ENCODE results near the gene FBLN1.

The FBLN1 gene

GRCh38 chr22:45547731-45548130 is 45.0 kb downstream of the FBLN1 start:
- Histone ChIP-seq H3K4me3 (no peak overlapping the region), H3K9me3 (no peaks in the 10 kb centered on the region), H3K27me3 (no peaks in the 10 kb centered on the region), H3K27ac (peak overlapping the region; percentile 87 to 94), H3K36me3 (peaks cover 0 to 25% (median 15%) of the 10 kb centered on the region in 3 donors), H3K4me1 (peaks cover 4 to 64% (median 50%) of the 10 kb centered on the region in 4 donors)
- TF ChIP-seq, protein P1, sequence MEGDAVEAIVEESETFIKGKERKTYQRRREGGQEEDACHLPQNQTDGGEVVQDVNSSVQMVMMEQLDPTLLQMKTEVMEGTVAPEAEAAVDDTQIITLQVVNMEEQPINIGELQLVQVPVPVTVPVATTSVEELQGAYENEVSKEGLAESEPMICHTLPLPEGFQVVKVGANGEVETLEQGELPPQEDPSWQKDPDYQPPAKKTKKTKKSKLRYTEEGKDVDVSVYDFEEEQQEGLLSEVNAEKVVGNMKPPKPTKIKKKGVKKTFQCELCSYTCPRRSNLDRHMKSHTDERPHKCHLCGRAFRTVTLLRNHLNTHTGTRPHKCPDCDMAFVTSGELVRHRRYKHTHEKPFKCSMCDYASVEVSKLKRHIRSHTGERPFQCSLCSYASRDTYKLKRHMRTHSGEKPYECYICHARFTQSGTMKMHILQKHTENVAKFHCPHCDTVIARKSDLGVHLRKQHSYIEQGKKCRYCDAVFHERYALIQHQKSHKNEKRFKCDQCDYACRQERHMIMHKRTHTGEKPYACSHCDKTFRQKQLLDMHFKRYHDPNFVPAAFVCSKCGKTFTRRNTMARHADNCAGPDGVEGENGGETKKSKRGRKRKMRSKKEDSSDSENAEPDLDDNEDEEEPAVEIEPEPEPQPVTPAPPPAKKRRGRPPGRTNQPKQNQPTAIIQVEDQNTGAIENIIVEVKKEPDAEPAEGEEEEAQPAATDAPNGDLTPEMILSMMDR (IDR thresholded peaks at IDR 0.05) = no peak
- DNase-seq = no peak
- intact Hi-C loops (cut with DNase I; ENCODE audit: low total_unique reads) = no loop called here

DNA sequence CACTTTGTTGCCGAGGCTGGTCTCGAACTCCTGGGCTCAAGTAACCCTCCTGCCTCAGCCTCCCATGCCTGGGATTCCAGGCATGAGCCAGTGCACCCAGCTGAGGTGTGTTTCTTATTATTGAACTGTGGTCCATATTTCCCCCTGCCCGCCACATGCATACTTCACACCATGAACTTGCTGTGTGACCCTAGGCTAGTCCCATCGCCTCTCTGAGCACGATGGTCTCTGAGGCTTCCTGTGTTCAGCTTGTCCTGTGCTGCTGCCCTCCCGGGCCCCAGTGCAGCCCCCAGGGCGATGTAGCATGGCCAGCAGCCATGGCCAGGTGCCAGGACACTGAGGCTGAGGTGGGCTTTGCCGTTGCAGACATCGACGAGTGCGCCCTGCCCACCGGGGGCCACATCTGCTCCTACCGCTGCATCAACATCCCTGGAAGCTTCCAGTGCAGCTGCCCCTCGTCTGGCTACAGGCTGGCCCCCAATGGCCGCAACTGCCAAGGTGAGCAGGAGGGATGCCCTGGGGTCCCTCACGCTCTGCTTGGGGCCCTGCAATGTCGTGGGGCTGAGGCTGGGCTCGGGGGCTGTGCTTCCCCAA is 45.7 kb downstream of the FBLN1 start:
- Histone ChIP-seq H3K27ac (peak overlapping the region; percentile 87 to 94), H3K4me1 (peaks cover 4 to 68% (median 55%) of the 10 kb centered on the region in 4 donors), H3K9me3 (no peaks in the 10 kb centered on the region), H3K4me3 (no peak overlapping the region), H3K36me3 (peaks cover 0 to 19% (median 9%) of the 10 kb centered on the region in 3 donors), H3K27me3 (no peaks in the 10 kb centered on the region)
- intact Hi-C loops (cut with DNase I; ENCODE audit: low total_unique reads) = no loop called here
- TF ChIP-seq, protein P1 (IDR thresholded peaks at IDR 0.05) = no peak
- peak in 1 of 2 donors; percentile 67 for DNase-seq

GRCh38 chr22:45548991-45549761 is 46.5 kb downstream of the FBLN1 start:
- Histone ChIP-seq H3K9me3 (no peaks in the 10 kb centered on the region), H3K27me3 (no peaks in the 10 kb centered on the region), H3K4me3 (no peak overlapping the region), H3K36me3 (peaks cover 0 to 14% (median 8%) of the 10 kb centered on the region in 3 donors), H3K4me1 (peaks cover 4 to 66% (median 59%) of the 10 kb centered on the region in 4 donors), H3K27ac (peak overlapping the region; percentile 87 to 94)
- intact Hi-C loops (cut with DNase I; ENCODE audit: low total_unique reads) = no loop called here
- peak; percentile 91 to 92 for DNase-seq
- TF ChIP-seq, protein P1 (IDR thresholded peaks at IDR 0.05) = peak; percentile 26 to 33

GRCh38 chr22:45549762-45550378 is 47.2 kb downstream of the FBLN1 start:
- Histone ChIP-seq H3K36me3 (peaks cover 0 to 14% (median under 1%) of the 10 kb centered on the region in 3 donors), H3K27me3 (no peaks in the 10 kb centered on the region), H3K4me3 (no peak overlapping the region), H3K4me1 (peaks cover 4 to 65% (median 63%) of the 10 kb centered on the region in 4 donors), H3K27ac (peak overlapping the region; percentile 87 to 94), H3K9me3 (no peaks in the 10 kb centered on the region)
- intact Hi-C loops (cut with DNase I; ENCODE audit: low total_unique reads) = no loop called here
- no peak for DNase-seq
- TF ChIP-seq, protein P1 (IDR thresholded peaks at IDR 0.05) = no peak

DNA sequence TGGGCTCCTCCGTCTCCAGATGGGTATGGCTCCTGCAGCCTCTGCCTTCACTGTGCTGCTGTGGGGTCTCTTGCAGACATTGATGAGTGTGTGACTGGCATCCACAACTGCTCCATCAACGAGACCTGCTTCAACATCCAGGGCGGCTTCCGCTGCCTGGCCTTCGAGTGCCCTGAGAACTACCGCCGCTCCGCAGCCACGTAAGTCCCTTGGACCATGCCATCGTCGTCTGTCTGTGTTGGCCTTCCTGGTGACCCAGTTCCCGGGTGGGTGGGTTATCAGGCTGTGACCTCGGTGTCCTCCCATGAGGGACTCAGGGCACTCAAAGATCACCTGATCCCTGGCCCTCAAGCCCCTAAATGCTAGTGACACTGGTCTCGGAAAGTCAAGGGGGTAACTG is 47.7 kb downstream of the FBLN1 start:
- DNase-seq = no peak

More for the DNA sequence above, 47.7 kb downstream of the FBLN1 start:
- Histone ChIP-seq H3K4me3 (no peak overlapping the region), H3K27ac (peak overlapping the region; percentile 87 to 94), H3K4me1 (peaks cover 4 to 66% (median 63%) of the 10 kb centered on the region in 4 donors), H3K27me3 (no peaks in the 10 kb centered on the region), H3K9me3 (no peaks in the 10 kb centered on the region), H3K36me3 (peaks cover 0 to 14% (median 0%) of the 10 kb centered on the region in 3 donors)
- intact Hi-C loops (cut with DNase I; ENCODE audit: low total_unique reads) = no loop called here
- TF ChIP-seq, protein P1 (IDR thresholded peaks at IDR 0.05) = no peak

Measured in tibial artery (tissue), 4 donors.